Transverse colon (tissue), 4 donors: ENCODE results near the gene VPS9D1. TPM values are rescaled to one million over a fixed set of nuclear protein-coding genes. Genes with fewer than 3 reads are reported as not detected.

Experiments
- DNase-seq: peaks from one replicate; pipeline ENCODE4 v3.0.0-alpha.2; 2019
- H3K27ac ChIP-seq, 4 donors: fragments of 200-600 bp; sonication (generic); 2 replicates each; pipeline ENCODE4 v1.5.1; 2016 to 2018; ENCODE audit warnings: inconsistent platforms in 4 of 4
- H3K27me3 ChIP-seq: fragments of 200-600 bp; sonication (generic); 2 replicates; pipeline ENCODE4 v1.5.1; 2017; ENCODE audit warnings: inconsistent platforms
- H3K36me3 ChIP-seq, 4 donors: fragments of 200-600 bp; sonication (generic); 2 replicates each; pipeline ENCODE4 v1.5.1; 2017 to 2019; ENCODE audit warnings: inconsistent platforms in 4 of 4
- H3K4me1 ChIP-seq, 4 donors: fragments of 200-600 bp; sonication (generic); 2 replicates each; pipeline ENCODE4 v1.5.1; 2017 to 2020; ENCODE audit warnings: inconsistent platforms in 4 of 4
- H3K4me3 ChIP-seq, 4 donors: fragments of 200-600 bp; sonication (generic); 1 replicate in 1 of 4; 2 replicates in 3 of 4; pipeline versions ENCODE4 v1.5.1 to v1.6.1; 2017 to 2019; ENCODE audit warnings: inconsistent platforms in 4 of 4
- H3K9me3 ChIP-seq, 2 donors: fragments of 200-600 bp; sonication (generic); 2 replicates each; pipeline ENCODE4 v1.5.1; 2017 to 2019; ENCODE audit warnings: inconsistent platforms in 2 of 2
- EP300 ChIP-seq: sonication (generic); formaldehyde crosslinking; IDR thresholded peaks from one replicate; pipeline ENCODE4 v1.6.1; 2017; ENCODE audit warnings: antibody characterized with exemption, low read depth
- POLR2A ChIP-seq: fragments of 450-650 bp; IDR thresholded peaks from one replicate; pipeline ENCODE4 v1.6.1; 2016; ENCODE audit warnings: antibody characterized with exemption, mild to moderate bottlenecking, moderate library complexity
- POLR2AphosphoS5 ChIP-seq, 3 donors: sonication (generic); formaldehyde crosslinking; IDR thresholded peaks; one replicate each; pipeline ENCODE4 v1.6.1; 2016; ENCODE audit warnings: antibody characterized with exemption in 3 of 3
- WGBS, 2 donors: methylation state at CpG; one replicate each; pipeline ENCODE4 v1.1.5; 2018; ENCODE audit warnings: low coverage in 1 of 2; 5-methylcytosine and 5-hydroxymethylcytosine counted together
- in situ Hi-C, 4 donors: fragments of 200-750 bp; cut with MboI; loops; one replicate each; pipeline versions ENCODE4 v1.15.0 to v1.15.1; 2017; ENCODE audit warnings: low sequenced_read_pairs in 3 of 4, low pct_ligation_motif_present in 1 of 4, low pct_unique_long_range_greater_than_20kb in 1 of 4
- intact Hi-C: fragments of 100-400 bp; cut with DNase I; formaldehyde crosslinking; loops from one replicate; pipeline ENCODE4 v1.15.1; 2023; ENCODE audit warnings: low total_unique reads
- total RNA-seq, 4 donors: library from RNA; depleted of rRNA; stranded (reverse); fragments of >200 nt; gene quantifications; one replicate each; pipeline ENCODE4 v1.1.0, GENCODE V29; 2016
- TF ChIP-seq, protein P1 (sequence below), 5 experiments: fragments of 200-600 bp in 3 of 5; fragments of 450-650 bp in 2 of 5; sonication (generic) in 3 of 5; IDR thresholded peaks; 1 replicate in 2 of 5; 2 replicates in 3 of 5; pipeline ENCODE4 v1.5.1; 2016 to 2017; ENCODE audit warnings: antibody characterized with exemption in 5 of 5, inconsistent platforms in 3 of 5, mild to moderate bottlenecking in 2 of 5, moderate library complexity in 1 of 5

The VPS9D1 gene
- total RNA-seq, 4 donors from 2014 or later = 13.1 to 54.6 (median 18.8) TPM

- H3K27me3 ChIP-seq = no peaks in the 10 kb centered on the region
- no peak overlapping the region for H3K27ac ChIP-seq
- intact Hi-C loops (no loop called here), in situ Hi-C loops (no loop called here)
- peaks cover 0 to 70% (median 34%) of the 10 kb centered on the region in 4 donors for H3K36me3 ChIP-seq
- no peaks in the 10 kb centered on the region for H3K9me3 ChIP-seq
- no peak for DNase-seq
- TF ChIP-seq POLR2AphosphoS5 (IDR thresholded peaks at IDR 0.05) = no peak
- no peak for TF ChIP-seq EP300
- TF ChIP-seq, protein P1, sequence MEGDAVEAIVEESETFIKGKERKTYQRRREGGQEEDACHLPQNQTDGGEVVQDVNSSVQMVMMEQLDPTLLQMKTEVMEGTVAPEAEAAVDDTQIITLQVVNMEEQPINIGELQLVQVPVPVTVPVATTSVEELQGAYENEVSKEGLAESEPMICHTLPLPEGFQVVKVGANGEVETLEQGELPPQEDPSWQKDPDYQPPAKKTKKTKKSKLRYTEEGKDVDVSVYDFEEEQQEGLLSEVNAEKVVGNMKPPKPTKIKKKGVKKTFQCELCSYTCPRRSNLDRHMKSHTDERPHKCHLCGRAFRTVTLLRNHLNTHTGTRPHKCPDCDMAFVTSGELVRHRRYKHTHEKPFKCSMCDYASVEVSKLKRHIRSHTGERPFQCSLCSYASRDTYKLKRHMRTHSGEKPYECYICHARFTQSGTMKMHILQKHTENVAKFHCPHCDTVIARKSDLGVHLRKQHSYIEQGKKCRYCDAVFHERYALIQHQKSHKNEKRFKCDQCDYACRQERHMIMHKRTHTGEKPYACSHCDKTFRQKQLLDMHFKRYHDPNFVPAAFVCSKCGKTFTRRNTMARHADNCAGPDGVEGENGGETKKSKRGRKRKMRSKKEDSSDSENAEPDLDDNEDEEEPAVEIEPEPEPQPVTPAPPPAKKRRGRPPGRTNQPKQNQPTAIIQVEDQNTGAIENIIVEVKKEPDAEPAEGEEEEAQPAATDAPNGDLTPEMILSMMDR (IDR thresholded peaks at IDR 0.05) = no peak
- TF ChIP-seq POLR2A = no peak
- 90 to 93% methylated on average over 6 to 9 of the region's 9 CpGs for WGBS, 2 donors
- H3K4me1 ChIP-seq = no peaks in the 10 kb centered on the region
- no peak overlapping the region for H3K4me3 ChIP-seq
These were observed 12.2 kb upstream of the VPS9D1 start for GRCh38 chr16:89732918-89733242.

DNA sequence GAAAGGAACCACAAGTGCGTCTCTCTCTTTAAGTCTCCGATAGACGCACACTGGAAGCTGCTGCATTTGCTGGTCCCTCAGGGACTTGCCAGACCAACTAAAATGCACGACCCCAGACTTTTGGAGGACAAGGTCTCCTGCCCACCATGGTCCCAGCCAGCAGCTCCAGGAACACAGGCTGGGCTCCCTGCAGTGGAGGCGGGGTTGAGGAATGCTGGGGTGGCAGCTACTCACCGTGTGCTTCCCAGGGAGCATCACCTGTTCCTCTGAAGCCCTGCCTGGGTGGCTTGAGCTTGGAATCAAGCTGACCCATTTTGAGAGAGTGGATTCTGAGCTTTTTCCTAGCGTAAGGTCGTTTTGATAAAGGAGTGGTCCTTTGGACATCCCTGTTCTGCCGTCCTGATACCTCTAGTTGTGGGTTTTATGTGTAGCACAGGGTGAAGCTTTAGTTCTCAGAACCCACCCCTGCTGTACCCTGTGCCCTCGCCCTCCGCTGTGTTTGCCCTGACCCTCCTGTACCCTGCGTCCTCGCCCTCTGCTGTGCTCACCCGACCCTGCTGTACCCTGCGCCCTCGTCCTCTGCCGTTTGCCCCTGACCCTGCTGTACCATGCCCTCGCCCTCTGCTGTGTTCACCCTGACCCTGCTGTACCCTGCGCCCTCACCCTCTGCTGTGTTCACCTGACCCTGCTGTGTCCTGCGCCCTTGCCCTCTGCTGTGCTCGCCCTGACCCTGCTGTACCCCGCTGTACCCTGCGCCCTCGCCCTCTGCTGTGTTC lies 11.6 kb upstream of the VPS9D1 start:
- TF ChIP-seq POLR2A = no peak
- no peak for TF ChIP-seq EP300
- TF ChIP-seq POLR2AphosphoS5 (IDR thresholded peaks at IDR 0.05) = no peak
- TF ChIP-seq, protein P1 (IDR thresholded peaks at IDR 0.05) = no peak
- intact Hi-C loops (no loop called here), in situ Hi-C loops (no loop called here)
- no peaks in the 10 kb centered on the region for H3K9me3 ChIP-seq
- no peaks in the 10 kb centered on the region for H3K27me3 ChIP-seq
- WGBS, 2 donors = 87 to 96% methylated on average over 18 to 24 of the region's 24 CpGs
- no peaks in the 10 kb centered on the region for H3K4me1 ChIP-seq
- no peak overlapping the region for H3K27ac ChIP-seq
- peaks cover 0 to 67% (median 32%) of the 10 kb centered on the region in 4 donors for H3K36me3 ChIP-seq
- no peak overlapping the region for H3K4me3 ChIP-seq
- DNase-seq = no peak

GRCh38 chr16:89730610-89731234 lies 10.0 kb upstream of the VPS9D1 start:
- no peak overlapping the region for H3K27ac ChIP-seq
- intact Hi-C loops (no loop called here), in situ Hi-C loops (no loop called here)
- WGBS, 2 donors = 20 to 81% methylated on average over 1 to 21 of the region's 22 CpGs
- H3K27me3 ChIP-seq = no peaks in the 10 kb centered on the region
- H3K36me3 ChIP-seq = peaks cover 0 to 55% (median 27%) of the 10 kb centered on the region in 4 donors
- TF ChIP-seq, protein P1 (IDR thresholded peaks at IDR 0.05) = no peak
- no peak for TF ChIP-seq POLR2AphosphoS5 (IDR thresholded peaks at IDR 0.05)
- no peak for TF ChIP-seq POLR2A
- no peak for TF ChIP-seq EP300
- no peak overlapping the region for H3K4me3 ChIP-seq
- no peaks in the 10 kb centered on the region for H3K9me3 ChIP-seq
- no peaks in the 10 kb centered on the region for H3K4me1 ChIP-seq
- DNase-seq = no peak

DNA sequence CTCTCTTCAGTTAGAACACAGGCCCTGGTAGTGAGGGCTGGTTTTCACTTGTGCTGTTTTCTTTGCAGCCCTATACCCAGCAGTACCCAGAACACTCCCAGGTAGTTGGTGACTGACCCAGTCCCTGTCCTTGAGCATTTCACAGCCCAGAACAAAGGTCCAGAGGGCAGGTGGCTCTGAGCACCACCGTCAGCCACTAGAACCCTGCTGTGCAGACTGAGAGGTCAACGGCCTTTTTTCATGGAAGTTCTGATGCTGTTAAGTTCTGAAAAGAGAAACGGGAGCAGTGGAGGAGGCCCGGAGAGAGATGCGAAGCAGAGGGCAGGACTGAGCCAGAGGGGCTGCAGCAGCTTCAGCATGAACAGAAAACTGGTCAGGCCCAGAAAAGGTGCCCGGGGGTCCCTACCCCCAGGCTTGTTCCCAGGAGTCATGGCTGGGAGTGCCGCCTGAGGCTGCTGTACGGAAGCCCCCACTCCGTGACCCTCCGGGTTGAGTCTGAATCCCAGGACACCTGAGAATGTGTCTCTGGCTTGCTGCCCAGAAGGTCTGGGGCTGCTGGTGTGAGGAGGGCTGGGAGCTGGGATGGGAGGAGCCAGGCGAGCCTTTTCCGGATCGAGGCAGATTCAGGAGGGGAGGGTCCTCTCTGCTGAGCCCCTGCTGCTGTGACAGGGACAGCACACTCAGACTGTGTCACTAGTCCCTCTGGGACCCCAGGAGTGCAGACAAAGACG lies 9.3 kb upstream of the VPS9D1 start:
- in situ Hi-C loops (no loop called here), intact Hi-C loops (no loop called here)
- TF ChIP-seq POLR2A (no peak), POLR2AphosphoS5 (IDR thresholded peaks at IDR 0.05) (no peak), EP300 (no peak)
- TF ChIP-seq, protein P1 (IDR thresholded peaks at IDR 0.05) = no peak
- Histone ChIP-seq H3K27ac (no peak overlapping the region), H3K27me3 (no peaks in the 10 kb centered on the region), H3K36me3 (peaks cover 0 to 49% (median 23%) of the 10 kb centered on the region in 4 donors), H3K9me3 (no peaks in the 10 kb centered on the region), H3K4me3 (no peak overlapping the region), H3K4me1 (no peaks in the 10 kb centered on the region)
- WGBS, 2 donors = 86% methylated on average over 14 of the region's 14 CpGs; no CpG with 5 or more reads in 1 of the 2 donors
- no peak for DNase-seq
